GM20000 (cell line): ENCODE data around the gene PPP1R10.

Source experiments
- DNase-seq: peaks from one replicate; pipeline ENCODE4 v3.0.0; 2012; ENCODE audit warnings: low spot score
- CTCF ChIP-seq: IDR thresholded peaks from 2 replicates; pipeline ENCODE4 v1.5.1; 2012; ENCODE audit warnings: mild to moderate bottlenecking, control low read depth; ENCODE audit errors: extremely low read depth, missing control alignments

PPP1R10 gene

GRCh38 chr6:30640481-30640880 lies 23.4 kb upstream of the PPP1R10 start:
- no peak for DNase-seq
- TF ChIP-seq CTCF = no peak

GRCh38 chr6:30635834-30636233 lies 18.8 kb upstream of the PPP1R10 start:
- TF ChIP-seq CTCF = no peak
- DNase-seq = no peak

- DNase-seq = peak; percentile 86
- TF ChIP-seq CTCF = peak; percentile 37
Observed at GRCh38 chr6:30626484-30627366, 9.7 kb upstream of the PPP1R10 start, which contains the start of gene ATAT1. ATAT1 (plus strand) TSS chr6:30626874.

GRCh38 chr6:30625511-30625910 lies 8.5 kb upstream of the PPP1R10 start:
- TF ChIP-seq CTCF = no peak
- no peak for DNase-seq

- TF ChIP-seq CTCF = no peak
- no peak for DNase-seq
Observed at GRCh38 chr6:30619561-30619960, 2.5 kb upstream of the PPP1R10 start.

- no peak for DNase-seq
- no peak for TF ChIP-seq CTCF
Observed at GRCh38 chr6:30618270-30618797, 1.3 kb upstream of the PPP1R10 start.

- TF ChIP-seq CTCF = no peak
- DNase-seq = peak; percentile 86
Observed at GRCh38 chr6:30617565-30618269, 674 bp upstream of the PPP1R10 start, which contains the start of gene MRPS18B. MRPS18B (plus strand) TSS chr6:30617840; CDS start chr6:30617866, 26 bp downstream.
